ENCODE data around the gene FXYD5. TPM values are rescaled to one million over a fixed set of nuclear protein-coding genes. Genes with fewer than 3 reads are reported as not detected.
"Not testable (repeated sequence)": the region's sequence is repeated elsewhere in the genome, so short reads cannot be mapped to it uniquely, and the experiment has no call there.

Gene FXYD5
- polyA plus RNA-seq, 1 donor from 2014 or later: not detected

GRCh38 chr19:35194012-35194984 is 39.8 kb downstream of the FXYD5 start:
- Histone ChIP-seq H3K79me2 (replicated peaks; ENCODE audit: insufficient read depth, low read length) (no peaks in the 10 kb centered on the region), H3K9me3 (ENCODE audit: low read length) (no peaks in the 10 kb centered on the region), H3K4me2 (ENCODE audit: low read length) (no peak overlapping the region), H3F3A (ENCODE audit: insufficient read depth, low read length, poor library complexity, severe bottlenecking) (no peaks in the 10 kb centered on the region), H3K36me3 (ENCODE audit: insufficient read depth, low read length) (no peaks in the 10 kb centered on the region), H3K4me3 (ENCODE audit: low read length) (no peak overlapping the region), H3K27ac (ENCODE audit: low read length) (no peak overlapping the region), H3K27me3 (ENCODE audit: insufficient read depth, low read depth, low read length) (no peaks in the 10 kb centered on the region), H4K20me1 (ENCODE audit: insufficient read depth) (no peaks in the 10 kb centered on the region), H2AFZ (ENCODE audit: low read depth, low read length) (no peak overlapping the region), H3K9me2 (ENCODE audit: insufficient read depth, low read length) (no peaks in the 10 kb centered on the region), H3K9ac (ENCODE audit: low read length) (no peak overlapping the region)
- no peak for TF ChIP-seq MXI1 (conservative IDR thresholded peaks at IDR 0.05; ENCODE audit: poor library complexity, severe bottlenecking)
- no peak for TF ChIP-seq SMC3 (conservative IDR thresholded peaks at IDR 0.05; ENCODE audit: poor library complexity)

GRCh38 chr19:35195830-35196229 is 41.3 kb downstream of the FXYD5 start:
- Histone ChIP-seq H3K9ac (ENCODE audit: low read length) (no peak overlapping the region), H3K4me2 (ENCODE audit: low read length) (no peak overlapping the region), H2AFZ (ENCODE audit: low read depth, low read length) (no peak overlapping the region), H3K36me3 (ENCODE audit: insufficient read depth, low read length) (no peaks in the 10 kb centered on the region), H3K79me2 (replicated peaks; ENCODE audit: insufficient read depth, low read length) (no peaks in the 10 kb centered on the region), H3K4me3 (ENCODE audit: low read length) (no peak overlapping the region), H3K27ac (ENCODE audit: low read length) (no peak overlapping the region), H3K9me3 (ENCODE audit: low read length) (no peaks in the 10 kb centered on the region), H3F3A (ENCODE audit: insufficient read depth, low read length, poor library complexity, severe bottlenecking) (no peaks in the 10 kb centered on the region), H3K27me3 (ENCODE audit: insufficient read depth, low read depth, low read length) (no peaks in the 10 kb centered on the region), H4K20me1 (ENCODE audit: insufficient read depth) (no peaks in the 10 kb centered on the region), H3K9me2 (ENCODE audit: insufficient read depth, low read length) (no peaks in the 10 kb centered on the region)
- TF ChIP-seq TAF1 (IDR thresholded peaks at IDR 0.05; ENCODE audit: low read depth): no peak
- TF ChIP-seq EZH2 (IDR thresholded peaks at IDR 0.05; ENCODE audit: borderline replicate concordance, insufficient read depth, low read length, poor library complexity, severe bottlenecking): no peak
- TF ChIP-seq RAD21 (conservative IDR thresholded peaks at IDR 0.05): no peak

GRCh38 chr19:35196861-35197260 is 42.3 kb downstream of the FXYD5 start:
- H3F3A ChIP-seq (ENCODE audit: insufficient read depth, low read length, poor library complexity, severe bottlenecking); H3K9ac ChIP-seq (ENCODE audit: low read length); H3K4me3 ChIP-seq (ENCODE audit: low read length); H2AFZ ChIP-seq (ENCODE audit: low read depth, low read length); H3K9me3 ChIP-seq (ENCODE audit: low read length); H3K9me2 ChIP-seq (ENCODE audit: insufficient read depth, low read length); H3K79me2 ChIP-seq (replicated peaks; ENCODE audit: insufficient read depth, low read length); H4K20me1 ChIP-seq (ENCODE audit: insufficient read depth); H3K36me3 ChIP-seq (ENCODE audit: insufficient read depth, low read length); H3K27me3 ChIP-seq (ENCODE audit: insufficient read depth, low read depth, low read length); H3K27ac ChIP-seq (ENCODE audit: low read length); H3K4me2 ChIP-seq (ENCODE audit: low read length): not testable (repeated sequence)

- TF ChIP-seq MXI1 (conservative IDR thresholded peaks at IDR 0.05; ENCODE audit: poor library complexity, severe bottlenecking): no peak
- TF ChIP-seq EP300 (conservative IDR thresholded peaks at IDR 0.05; ENCODE audit: poor library complexity, severe bottlenecking): no peak
- no peak for TF ChIP-seq EZH2 (IDR thresholded peaks at IDR 0.05; ENCODE audit: borderline replicate concordance, insufficient read depth, low read length, poor library complexity, severe bottlenecking)
- TF ChIP-seq TAF1 (IDR thresholded peaks at IDR 0.05; ENCODE audit: low read depth): no peak
- no peak for TF ChIP-seq CTCF (IDR thresholded peaks at IDR 0.05; ENCODE audit: poor library complexity, severe bottlenecking)
- no peak for TF ChIP-seq POLR2AphosphoS5 (IDR thresholded peaks at IDR 0.05)
- no peak for TF ChIP-seq REST (IDR thresholded peaks at IDR 0.05; ENCODE audit: borderline replicate concordance)
- no peak for TF ChIP-seq SMC3 (conservative IDR thresholded peaks at IDR 0.05; ENCODE audit: poor library complexity)
- Histone ChIP-seq H3K9ac (ENCODE audit: low read length) (no peak overlapping the region), H3F3A (ENCODE audit: insufficient read depth, low read length, poor library complexity, severe bottlenecking) (no peaks in the 10 kb centered on the region), H3K4me2 (ENCODE audit: low read length) (no peak overlapping the region), H2AFZ (ENCODE audit: low read depth, low read length) (no peak overlapping the region), H3K79me2 (replicated peaks; ENCODE audit: insufficient read depth, low read length) (no peaks in the 10 kb centered on the region), H3K27ac (ENCODE audit: low read length) (no peak overlapping the region), H3K36me3 (ENCODE audit: insufficient read depth, low read length) (no peaks in the 10 kb centered on the region), H3K4me3 (ENCODE audit: low read length) (no peak overlapping the region), H4K20me1 (ENCODE audit: insufficient read depth) (no peaks in the 10 kb centered on the region), H3K9me2 (ENCODE audit: insufficient read depth, low read length) (no peaks in the 10 kb centered on the region), H3K9me3 (ENCODE audit: low read length) (no peaks in the 10 kb centered on the region), H3K27me3 (ENCODE audit: insufficient read depth, low read depth, low read length) (no peaks in the 10 kb centered on the region)
Observed at GRCh38 chr19:35199481-35199880, 44.9 kb downstream of the FXYD5 start.
